Ecto neural progenitor cell (in vitro differentiated cells): ENCODE data around the gene DDX39B.

Source experiments
- DNase-seq: peaks from one replicate; pipeline ENCODE4 v3.0.0-alpha.2; 2018; ENCODE audit warnings: low spot score

The DDX39B gene

GRCh38 chr6:31575952-31576685 is 34.3 kb upstream of the DDX39B start:
- no peak for DNase-seq

GRCh38 chr6:31575335-31575901 is 33.6 kb upstream of the DDX39B start, which contains the start of gene TNF:
Gene TNF (plus strand): TSS chr6:31575565. CDS start chr6:31575742, 177 bp downstream.
- no peak for DNase-seq

GRCh38 chr6:31574106-31575061 is 32.6 kb upstream of the DDX39B start:
- DNase-seq: no peak

- DNase-seq: no peak
Observed at GRCh38 chr6:31573239-31574105, 31.7 kb upstream of the DDX39B start.

GRCh38 chr6:31572041-31572911 is 30.5 kb upstream of the DDX39B start, which contains the start of gene LTA:
Gene LTA (plus strand): TSS chr6:31572289. CDS start chr6:31572743, 454 bp downstream.
- no peak for DNase-seq

- DNase-seq: no peak
Observed at GRCh38 chr6:31569861-31570536, 28.2 kb upstream of the DDX39B start.

GRCh38 chr6:31568537-31568961 is 26.7 kb upstream of the DDX39B start:
- no peak for DNase-seq

- DNase-seq: no peak
Observed at GRCh38 chr6:31567531-31568370, 25.9 kb upstream of the DDX39B start.

- no peak for DNase-seq
Observed at GRCh38 chr6:31560697-31561058, 18.9 kb upstream of the DDX39B start.

GRCh38 chr6:31559958-31560696 is 18.3 kb upstream of the DDX39B start:
- no peak for DNase-seq

- no peak for DNase-seq
Observed at GRCh38 chr6:31559606-31559957, 17.8 kb upstream of the DDX39B start.

GRCh38 chr6:31558631-31559500 is 17.1 kb upstream of the DDX39B start:
- DNase-seq: no peak

- no peak for DNase-seq
Observed at GRCh38 chr6:31558318-31558625, 16.5 kb upstream of the DDX39B start.

GRCh38 chr6:31557443-31558317 is 15.9 kb upstream of the DDX39B start:
- no peak for DNase-seq

GRCh38 chr6:31556307-31556706 is 14.5 kb upstream of the DDX39B start:
- no peak for DNase-seq

GRCh38 chr6:31551371-31551770 is 9.6 kb upstream of the DDX39B start:
- peak; percentile 58 for DNase-seq

GRCh38 chr6:31548544-31548873 is 6.7 kb upstream of the DDX39B start:
- no peak for DNase-seq
